ENCODE measurements around the gene C5orf47.

The C5orf47 gene

GRCh38 chr5:173946323-173946722 lies 42.6 kb upstream of the C5orf47 start:
- POLR2A ChIA-PET: no interaction called here
- CTCF ChIA-PET: interaction anchor here (0.8 to 1.6 kb wide), 7 partner anchors 9 to 27 kb away, joined by 3 to 12 read pairs (median 4); no protein-coding TSS in a partner anchor
- DNase-seq (ENCODE audit: extremely low spot score): no peak
- TF ChIP-seq CTCF (IDR thresholded peaks at IDR 0.05; ENCODE audit: control extremely low read depth, extremely low read depth, low read depth, missing control alignments): no peak

GRCh38 chr5:173950829-173951228 lies 38.1 kb upstream of the C5orf47 start:
- DNase-seq (ENCODE audit: extremely low spot score): no peak
- no peak for TF ChIP-seq CTCF (IDR thresholded peaks at IDR 0.05; ENCODE audit: control extremely low read depth, extremely low read depth, low read depth, missing control alignments)
- POLR2A ChIA-PET: no interaction called here
- CTCF ChIA-PET: no interaction called here

- no peak for TF ChIP-seq CTCF (IDR thresholded peaks at IDR 0.05; ENCODE audit: control extremely low read depth, extremely low read depth, low read depth, missing control alignments)
- ChIA-PET CTCF (interaction anchor here (0.8 to 1.9 kb wide), 3 partner anchors 10 to 29 kb away, joined by 3 to 5 read pairs (median 3); no protein-coding TSS in a partner anchor), POLR2A (no interaction called here)
- no peak for DNase-seq (ENCODE audit: extremely low spot score)
These were observed 35.4 kb upstream of the C5orf47 start for GRCh38 chr5:173953528-173954090.

- ChIA-PET POLR2A (no interaction called here), CTCF (interaction anchor here (1.1 to 1.3 kb wide), 3 partner anchors 18 to 339 kb away, joined by 3 to 4 read pairs (median 3); no protein-coding TSS in a partner anchor)
- DNase-seq (ENCODE audit: extremely low spot score): no peak
- TF ChIP-seq CTCF (IDR thresholded peaks at IDR 0.05; ENCODE audit: control extremely low read depth, extremely low read depth, low read depth, missing control alignments): no peak
These were observed 34.1 kb upstream of the C5orf47 start for GRCh38 chr5:173954671-173955521.

- no peak for TF ChIP-seq CTCF (IDR thresholded peaks at IDR 0.05; ENCODE audit: control extremely low read depth, extremely low read depth, low read depth, missing control alignments)
- ChIA-PET POLR2A (no interaction called here), CTCF (interaction anchor here (3.8 kb wide), 1 partner anchor 13 kb away, joined by 38 read pairs; no protein-coding TSS in a partner anchor)
- no peak for DNase-seq (ENCODE audit: extremely low spot score)
These were observed 28.0 kb upstream of the C5orf47 start for GRCh38 chr5:173960986-173961385.

- TF ChIP-seq CTCF (IDR thresholded peaks at IDR 0.05; ENCODE audit: control extremely low read depth, extremely low read depth, low read depth, missing control alignments): no peak
- DNase-seq (ENCODE audit: extremely low spot score): no peak
- ChIA-PET CTCF (interaction anchor here (1.3 to 3.8 kb wide), 5 partner anchors 9 to 343 kb away, joined by 4 to 38 read pairs (median 8); no protein-coding TSS in a partner anchor), POLR2A (no interaction called here)
These were observed 27.6 kb upstream of the C5orf47 start for GRCh38 chr5:173961418-173961817.

Measured in GM10248 (cell line).